ENCODE results near the gene GP1BB. TPM values are rescaled to one million over a fixed set of nuclear protein-coding genes. Genes with fewer than 3 reads are reported as not detected.

GP1BB gene
- polyA plus RNA-seq, 1 donor: 22.8 TPM

GRCh38 chr22:19756288-19757128, 33.2 kb downstream of the GP1BB start:
- no peak for DNase-seq

- DNase-seq: no peak
Measured at GRCh38 chr22:19757140-19757984, 34.0 kb downstream of the GP1BB start.

- no peak for DNase-seq
Measured at GRCh38 chr22:19757985-19758895, 34.9 kb downstream of the GP1BB start.

- no peak for DNase-seq
Measured at GRCh38 chr22:19758896-19759426, 35.6 kb downstream of the GP1BB start.

GRCh38 chr22:19759427-19760057, 36.2 kb downstream of the GP1BB start:
- no peak for DNase-seq

GRCh38 chr22:19760058-19760950, 37.0 kb downstream of the GP1BB start, which contains the start of gene TBX1:
Gene TBX1, plus strand, starts transcription at chr22:19760778. Its CDS starts 66 bp downstream, at chr22:19760844.
- DNase-seq: no peak

GRCh38 chr22:19760951-19761724, 37.8 kb downstream of the GP1BB start:
- DNase-seq: no peak

- DNase-seq: no peak
Measured at GRCh38 chr22:19761725-19762567, 38.6 kb downstream of the GP1BB start.

- no peak for DNase-seq
Measured at GRCh38 chr22:19762568-19763457, 39.5 kb downstream of the GP1BB start.

- DNase-seq: no peak
Measured at GRCh38 chr22:19763458-19764298, 40.3 kb downstream of the GP1BB start.

- DNase-seq: no peak
Measured at GRCh38 chr22:19764299-19764593, 40.9 kb downstream of the GP1BB start.

GRCh38 chr22:19764636-19765476, 41.5 kb downstream of the GP1BB start:
- DNase-seq: no peak

GRCh38 chr22:19765477-19766239, 42.3 kb downstream of the GP1BB start:
- DNase-seq: no peak

GRCh38 chr22:19766240-19766510, 42.8 kb downstream of the GP1BB start:
- no peak for DNase-seq

All from hindlimb muscle (tissue), 1 donor.